Testis (tissue), 2 donors: ENCODE measurements around the gene BTNL8.

Source experiments
- POLR2A ChIP-seq: fragments of 450-650 bp; IDR thresholded peaks from one replicate; pipeline ENCODE4 v1.6.1; 2017; ENCODE audit warnings: antibody characterized with exemption, mild to moderate bottlenecking, moderate library complexity
- TF ChIP-seq, protein P1 (sequence below), 3 experiments: fragments of 450-650 bp in 2 of 3; fragments of 200-600 bp in 1 of 3; sonication (generic) in 1 of 3; IDR thresholded peaks; one replicate each; pipeline ENCODE4 v1.5.1; 2016 to 2019; ENCODE audit warnings: antibody characterized with exemption in 3 of 3, mild to moderate bottlenecking in 2 of 3, moderate library complexity in 1 of 3

GRCh38 chr5:180932660-180933059, 33.7 kb downstream of the BTNL8 start:
- TF ChIP-seq POLR2A: no peak
- TF ChIP-seq, protein P1, sequence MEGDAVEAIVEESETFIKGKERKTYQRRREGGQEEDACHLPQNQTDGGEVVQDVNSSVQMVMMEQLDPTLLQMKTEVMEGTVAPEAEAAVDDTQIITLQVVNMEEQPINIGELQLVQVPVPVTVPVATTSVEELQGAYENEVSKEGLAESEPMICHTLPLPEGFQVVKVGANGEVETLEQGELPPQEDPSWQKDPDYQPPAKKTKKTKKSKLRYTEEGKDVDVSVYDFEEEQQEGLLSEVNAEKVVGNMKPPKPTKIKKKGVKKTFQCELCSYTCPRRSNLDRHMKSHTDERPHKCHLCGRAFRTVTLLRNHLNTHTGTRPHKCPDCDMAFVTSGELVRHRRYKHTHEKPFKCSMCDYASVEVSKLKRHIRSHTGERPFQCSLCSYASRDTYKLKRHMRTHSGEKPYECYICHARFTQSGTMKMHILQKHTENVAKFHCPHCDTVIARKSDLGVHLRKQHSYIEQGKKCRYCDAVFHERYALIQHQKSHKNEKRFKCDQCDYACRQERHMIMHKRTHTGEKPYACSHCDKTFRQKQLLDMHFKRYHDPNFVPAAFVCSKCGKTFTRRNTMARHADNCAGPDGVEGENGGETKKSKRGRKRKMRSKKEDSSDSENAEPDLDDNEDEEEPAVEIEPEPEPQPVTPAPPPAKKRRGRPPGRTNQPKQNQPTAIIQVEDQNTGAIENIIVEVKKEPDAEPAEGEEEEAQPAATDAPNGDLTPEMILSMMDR (IDR thresholded peaks at IDR 0.05): no peak
